Activated naive CD4-positive, alpha-beta T cell treated with anti-CD3 and anti-CD28 coated beads, Interleukin-2, amount 50 U/mL, for 72 hours (primary cell): ENCODE data around the gene GHR. TPM values are rescaled to one million over a fixed set of nuclear protein-coding genes. Genes with fewer than 3 reads are reported as not detected.
"Not testable (repeated sequence)": the region's sequence is repeated elsewhere in the genome, so short reads cannot be mapped to it uniquely, and the experiment has no call there.

Source experiments
- ATAC-seq, 2 donors: fragments of 150-1000 bp; cut with Tn5 transposase; 2 replicates each; pipeline ENCODE4 v1.10.0; 2021; ENCODE audit warnings: mild to moderate bottlenecking in 2 of 2, moderate library complexity in 2 of 2
- DNase-seq, 2 donors: peaks; one replicate each; pipeline ENCODE4 v3.0.0; 2021 to 2022; ENCODE audit warnings: low spot score in 2 of 2
- H3K27ac Mint-ChIP-seq, 2 donors: one replicate each; pipeline ENCODE4 v1.8.0; 2022; ENCODE audit warnings: mild to moderate bottlenecking in 2 of 2, mixed read lengths in 2 of 2
- H3K36me3 Mint-ChIP-seq, 2 donors: one replicate each; pipeline ENCODE4 v1.8.0; 2022; ENCODE audit warnings: mixed read lengths in 2 of 2
- H3K9me3 Mint-ChIP-seq, 2 donors: one replicate each; pipeline ENCODE4 v1.8.0; 2022; ENCODE audit warnings: mixed read lengths in 2 of 2
- total RNA-seq, 2 donors: library from RNA; stranded (reverse); gene quantifications; one replicate each; pipeline ENCODE4 v1.2.3, GENCODE V29; 2022

GHR gene
- total RNA-seq, 2 donors from 2014 or later = not detected

DNA sequence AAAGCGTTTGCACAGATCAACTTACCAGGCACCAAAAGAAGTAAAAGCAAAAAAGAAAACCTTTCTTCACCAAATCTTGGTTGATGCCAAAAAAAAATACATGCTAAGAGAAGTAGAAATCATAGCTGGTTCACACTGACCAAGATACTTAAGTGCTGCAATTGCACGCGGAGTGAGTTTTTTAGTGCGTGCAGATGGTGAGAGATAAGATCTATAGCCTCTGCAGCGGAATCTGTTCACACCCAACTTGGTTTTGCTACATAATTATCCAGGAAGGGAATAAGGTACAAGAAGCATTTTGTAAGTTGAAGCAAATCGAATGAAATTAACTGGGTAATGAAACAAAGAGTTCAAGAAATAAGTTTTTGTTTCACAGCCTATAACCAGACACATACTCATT lies 297.0 kb downstream of the GHR start:
- Mint-ChIP-seq H3K9me3 (no peaks in the 10 kb centered on the region), H3K27ac (no peak overlapping the region), H3K36me3 (no peaks in the 10 kb centered on the region)
- DNase-seq (no peak), ATAC-seq (no peak)

DNA sequence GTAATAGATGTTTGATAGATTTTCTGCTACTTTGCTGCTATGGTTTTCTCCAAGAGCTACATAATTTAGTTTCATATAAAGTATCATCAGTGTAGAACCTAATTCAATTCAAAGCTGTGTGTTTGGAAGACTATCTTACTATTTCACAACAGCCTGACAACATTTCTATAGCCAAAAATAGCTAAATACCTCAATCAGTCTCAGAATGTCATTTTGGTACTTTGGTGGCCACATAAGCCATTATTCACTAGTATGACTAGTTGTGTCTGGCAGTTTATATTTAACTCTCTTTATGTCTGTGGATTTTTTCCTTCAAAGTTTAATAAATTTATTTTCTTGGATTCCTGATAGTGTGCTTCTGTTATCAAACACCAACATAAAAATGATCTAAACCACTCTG lies 298.2 kb downstream of the GHR start:
- ATAC-seq (no peak), DNase-seq (no peak)
- H3K36me3 Mint-ChIP-seq = no peaks in the 10 kb centered on the region
- H3K27ac Mint-ChIP-seq = no peak overlapping the region
- H3K9me3 Mint-ChIP-seq = no peaks in the 10 kb centered on the region

DNA sequence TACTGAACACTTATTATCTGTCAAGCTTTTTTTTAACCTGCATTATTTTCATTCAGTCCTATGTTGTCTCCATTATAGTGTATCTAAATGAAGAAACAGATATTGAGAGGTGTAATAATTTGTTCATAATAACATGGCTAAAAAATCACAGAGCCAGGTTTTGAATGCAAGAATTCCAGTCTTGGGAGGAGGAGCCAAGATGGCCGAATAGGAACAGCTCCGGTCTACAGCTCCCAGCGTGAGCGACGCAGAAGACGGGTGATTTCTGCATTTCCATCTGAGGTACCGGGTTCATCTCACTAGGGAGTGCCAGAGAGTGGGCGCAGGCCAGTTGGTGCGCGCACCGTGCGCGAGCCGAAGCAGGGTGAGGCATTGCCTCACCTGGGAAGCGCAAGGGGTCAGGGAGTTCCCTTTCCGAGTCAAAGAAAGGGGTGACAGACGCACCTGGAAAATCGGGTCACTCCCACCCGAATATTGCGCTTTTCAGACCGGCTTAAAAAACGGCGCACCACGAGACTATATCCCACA lies 311.4 kb downstream of the GHR start:
- H3K27ac Mint-ChIP-seq, DNase-seq, ATAC-seq, H3K36me3 Mint-ChIP-seq, H3K9me3 Mint-ChIP-seq: not testable (repeated sequence)

DNA sequence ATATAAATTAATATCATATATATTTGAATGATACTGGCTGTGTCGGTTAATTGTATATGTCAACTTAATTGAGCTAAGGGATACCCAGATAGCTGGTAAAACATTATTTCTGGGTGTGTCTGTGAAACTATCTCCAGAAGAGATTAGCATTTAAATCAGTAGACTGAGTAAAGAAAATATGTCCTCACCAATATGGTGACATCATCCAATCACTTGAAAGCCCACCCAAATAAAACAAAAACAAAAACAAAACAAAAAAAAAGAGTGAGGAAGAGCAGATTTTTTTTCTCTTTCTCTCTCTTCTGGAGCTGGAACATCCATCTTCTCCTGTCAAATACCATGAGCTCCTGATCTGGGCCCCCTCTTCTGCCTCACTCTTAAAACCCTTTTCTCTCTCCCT lies 317.7 kb downstream of the GHR start:
- Mint-ChIP-seq H3K9me3 (peaks cover 0 to 3% of the 10 kb centered on the region in 2 donors), H3K36me3 (no peaks in the 10 kb centered on the region), H3K27ac (no peak overlapping the region)
- ATAC-seq (no peak), DNase-seq (no peak)

DNA sequence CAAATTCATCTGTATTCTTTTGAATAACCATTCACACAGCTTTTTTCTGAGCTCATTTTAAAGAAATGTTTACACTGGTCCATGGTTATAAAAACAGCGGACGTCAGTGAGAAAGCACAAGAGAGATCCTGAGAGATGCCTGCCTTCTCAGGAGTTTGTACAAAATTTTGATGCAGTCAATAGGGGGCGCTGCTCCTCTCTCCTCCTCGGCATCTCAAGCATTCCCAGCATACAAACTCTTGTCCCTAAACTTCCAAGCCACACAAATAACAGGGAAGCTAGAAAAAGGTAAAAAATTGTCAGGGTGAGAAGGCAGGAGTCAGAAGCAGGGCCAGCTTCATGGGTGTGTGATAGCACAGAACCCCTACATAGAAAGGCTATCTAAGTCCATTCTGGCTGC lies 322.2 kb downstream of the GHR start:
- Mint-ChIP-seq H3K36me3 (no peaks in the 10 kb centered on the region), H3K9me3 (peaks cover 0 to 3% of the 10 kb centered on the region in 2 donors), H3K27ac (no peak overlapping the region)
- DNase-seq (peak in 1 of 2 donors; percentile 13), ATAC-seq (no peak)

DNA sequence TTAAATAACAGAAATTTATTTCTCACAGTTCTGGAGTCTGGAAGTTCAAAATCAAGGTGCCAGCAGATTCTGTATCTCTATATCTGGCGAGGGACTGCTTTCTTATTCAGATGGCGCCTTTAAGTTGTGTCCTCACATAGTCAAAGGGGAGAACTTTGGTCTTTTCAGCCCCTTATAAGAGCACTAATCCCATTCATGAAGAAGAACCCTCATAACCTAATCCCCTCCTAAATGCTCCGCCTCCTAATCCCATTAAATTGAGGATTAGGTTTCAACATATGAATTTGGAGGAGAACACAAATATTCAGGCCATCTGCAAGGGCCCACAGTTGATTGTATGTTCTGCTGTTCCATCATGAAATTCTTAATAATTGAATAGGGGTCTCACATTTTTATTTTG lies 322.6 kb downstream of the GHR start:
- Mint-ChIP-seq H3K9me3 (peaks cover 0 to 3% of the 10 kb centered on the region in 2 donors), H3K36me3 (no peaks in the 10 kb centered on the region), H3K27ac (no peak overlapping the region)
- DNase-seq = no peak
- no peak for ATAC-seq

DNA sequence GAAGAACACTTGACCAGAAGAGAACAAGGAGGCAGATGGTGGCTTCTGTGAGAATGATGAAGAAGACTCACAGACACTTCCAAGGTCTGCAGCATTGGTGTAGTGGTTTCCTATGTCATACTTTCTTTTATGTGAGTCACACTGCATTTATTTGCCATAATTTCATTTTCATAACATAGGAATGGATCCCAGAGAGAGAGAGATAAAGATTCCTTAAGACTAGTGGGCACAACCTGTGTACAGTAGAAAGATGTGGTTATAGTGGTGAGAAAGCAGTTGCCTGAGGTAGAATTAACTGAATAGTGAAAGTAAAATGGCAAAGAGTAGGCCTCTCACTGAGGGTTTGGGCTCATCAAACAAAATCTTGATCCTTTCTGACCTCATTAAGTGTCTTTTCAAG lies 325.8 kb downstream of the GHR start:
- Mint-ChIP-seq H3K36me3 (no peaks in the 10 kb centered on the region), H3K9me3 (no peaks in the 10 kb centered on the region), H3K27ac (no peak overlapping the region)
- ATAC-seq = peak; percentile 26 to 32
- DNase-seq = no peak

DNA sequence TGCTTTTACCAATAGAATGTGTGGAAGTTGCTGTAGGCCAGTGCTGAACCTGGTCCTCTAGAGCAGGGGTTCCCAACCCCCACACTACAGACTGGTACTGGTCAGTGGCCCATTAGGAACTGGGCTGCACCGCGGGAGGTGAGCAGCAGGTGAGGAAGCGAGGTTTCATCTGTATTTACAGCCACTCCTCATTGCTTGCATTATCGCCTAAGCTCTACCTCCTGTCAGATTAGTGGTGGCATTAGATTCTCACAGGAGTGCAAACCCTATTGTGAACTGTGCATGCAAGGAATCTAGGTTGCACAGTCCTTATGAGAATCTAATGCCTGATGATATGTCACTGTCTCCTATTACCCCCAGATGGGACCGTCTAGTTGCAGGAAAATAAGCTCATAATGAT lies 327.3 kb downstream of the GHR start:
- Mint-ChIP-seq H3K27ac (no peak overlapping the region), H3K9me3 (no peaks in the 10 kb centered on the region), H3K36me3 (no peaks in the 10 kb centered on the region)
- no peak for ATAC-seq
- DNase-seq = no peak

DNA sequence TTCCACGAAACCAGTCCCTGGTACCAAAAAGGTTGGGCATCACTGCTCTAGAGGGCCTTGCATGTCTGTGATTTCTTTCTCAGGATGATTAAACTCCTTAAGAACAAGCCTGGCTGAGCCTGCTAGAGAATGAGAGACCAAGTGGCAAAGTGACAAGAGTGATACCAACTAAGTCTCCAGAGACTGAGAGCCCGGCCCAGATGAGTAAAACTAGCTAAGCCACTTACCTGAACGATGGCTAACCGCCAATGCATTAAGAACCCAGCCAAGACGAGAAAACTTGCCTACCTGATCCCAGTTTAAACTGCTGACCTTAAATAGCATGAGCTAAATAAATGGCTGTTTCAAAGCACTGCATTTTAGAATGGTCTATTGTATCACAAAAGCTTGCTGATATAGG lies 327.8 kb downstream of the GHR start:
- no peaks in the 10 kb centered on the region for H3K9me3 Mint-ChIP-seq
- no peaks in the 10 kb centered on the region for H3K36me3 Mint-ChIP-seq
- no peak for ATAC-seq

DNA sequence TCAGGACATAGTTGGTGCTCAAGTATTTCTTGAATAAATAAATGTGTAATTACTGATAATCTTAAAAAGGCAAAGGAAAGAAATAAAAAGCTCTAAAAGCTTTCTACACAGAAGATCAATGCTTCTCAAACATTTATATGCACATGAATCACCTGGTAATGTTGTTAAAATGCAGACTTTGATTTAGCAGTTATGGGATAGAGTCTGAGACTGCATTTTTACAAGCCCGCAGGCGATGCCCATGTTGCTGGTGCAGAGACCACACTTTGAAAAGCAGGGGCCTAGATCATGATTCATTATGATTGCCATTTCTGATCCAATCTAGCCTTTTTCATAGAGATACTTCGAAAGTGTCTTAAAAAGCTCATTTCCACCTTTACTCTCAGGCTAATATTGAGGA lies 329.9 kb downstream of the GHR start:
- DNase-seq (no peak), ATAC-seq (no peak)
- H3K9me3 Mint-ChIP-seq = no peaks in the 10 kb centered on the region
- H3K36me3 Mint-ChIP-seq = no peaks in the 10 kb centered on the region
- no peak overlapping the region for H3K27ac Mint-ChIP-seq

More for the DNA sequence above, 327.8 kb downstream of the GHR start:
- no peak overlapping the region for H3K27ac Mint-ChIP-seq
- no peak for DNase-seq

DNA sequence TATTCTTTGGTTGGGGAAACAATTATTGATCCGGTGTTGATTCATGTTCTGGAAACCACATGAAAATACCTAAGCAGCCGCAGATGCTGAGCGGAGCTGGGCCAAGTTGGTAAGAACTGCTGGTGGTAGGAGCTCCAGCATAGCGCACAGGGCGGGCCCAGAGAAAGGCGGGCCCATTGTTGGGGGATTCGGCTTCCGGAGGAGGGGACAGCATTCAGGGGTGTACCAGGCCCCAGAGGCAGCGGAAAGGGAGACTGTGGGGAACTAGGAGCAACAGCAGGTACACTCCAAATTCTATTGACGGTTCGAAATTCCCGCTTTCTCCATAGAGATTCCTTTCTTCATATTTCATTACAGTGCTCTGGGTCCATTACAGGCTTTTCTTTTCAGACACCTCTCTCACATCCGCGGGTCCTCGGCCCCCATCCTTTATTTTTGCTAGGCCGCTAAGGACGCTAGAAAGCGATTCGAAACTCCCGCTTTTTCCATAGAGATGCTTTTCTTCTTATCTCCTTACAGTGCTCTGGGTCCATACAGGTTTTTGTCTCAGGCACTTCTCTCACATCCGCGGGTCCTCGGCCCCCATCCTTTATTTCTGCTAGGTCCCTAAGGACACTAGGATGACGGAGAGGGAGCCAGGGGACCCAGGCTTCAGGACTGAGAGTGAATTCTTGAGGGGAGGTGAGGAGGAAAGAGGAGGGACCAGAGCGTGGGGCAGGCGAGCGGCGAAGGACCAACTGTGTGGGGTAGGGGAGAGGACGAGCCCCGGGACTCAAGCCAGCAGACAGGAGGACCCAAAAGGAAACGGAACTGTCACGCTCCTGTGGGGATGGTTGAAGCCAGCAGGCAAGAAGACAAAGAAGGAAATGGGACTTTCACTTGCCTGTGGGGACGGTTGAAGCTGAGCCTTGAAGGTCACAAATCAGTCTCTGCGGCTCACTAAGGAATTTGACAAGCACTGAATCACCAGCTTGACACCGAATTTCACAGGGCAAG lies 333.7 kb downstream of the GHR start, which contains the start of gene CCDC152:
TSS of gene CCDC152 (plus strand) at position 213 of the 996 bp plus-strand sequence. CDS start 2,304 bp downstream, outside the sequence.
- ATAC-seq (peak; percentile 89 to 99), DNase-seq (peak; percentile 59)
- H3K36me3 Mint-ChIP-seq = no peaks in the 10 kb centered on the region
- H3K9me3 Mint-ChIP-seq = no peaks in the 10 kb centered on the region
- H3K27ac Mint-ChIP-seq = peak within 1 kb of the TSS; percentile 63 to 79

DNA sequence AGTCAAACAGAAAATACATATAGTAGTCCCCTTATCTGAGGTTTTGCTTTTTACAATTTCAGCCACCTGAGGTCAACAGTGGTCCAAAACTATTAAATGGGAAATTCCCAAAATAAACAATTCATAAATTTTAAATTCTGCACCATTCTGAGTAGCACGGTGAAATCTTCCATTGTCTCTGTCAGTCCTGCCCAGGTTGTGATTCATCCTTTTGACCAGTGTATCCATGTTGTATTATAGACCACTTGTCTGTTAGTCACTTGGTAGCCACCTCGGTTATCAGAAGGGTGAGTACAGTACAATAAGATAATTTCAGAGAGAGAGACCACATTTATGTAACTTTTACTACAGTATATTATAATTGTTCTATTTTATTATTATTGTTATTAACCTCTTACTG lies 336.2 kb downstream of the GHR start:
- H3K36me3 Mint-ChIP-seq = no peaks in the 10 kb centered on the region

DNA sequence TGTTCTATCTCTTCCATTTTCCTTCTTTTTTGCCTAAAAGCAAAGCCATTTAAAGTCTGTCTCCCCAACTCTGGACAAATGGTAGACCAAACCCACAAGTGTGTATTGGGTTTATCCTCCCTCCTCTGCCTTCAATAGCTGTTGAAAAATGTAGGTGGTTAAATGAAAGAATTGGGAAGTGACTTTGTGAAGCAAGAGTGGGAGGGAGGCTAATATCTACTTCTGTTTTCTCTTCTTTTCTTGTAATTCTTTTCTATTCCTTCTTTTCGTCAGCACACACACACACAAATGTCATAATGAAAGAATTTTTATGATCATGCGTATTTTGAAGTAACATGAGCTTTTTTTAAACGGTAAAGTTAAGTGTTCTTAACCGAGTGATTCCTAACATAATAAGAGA lies 337.2 kb downstream of the GHR start:
- DNase-seq (no peak), ATAC-seq (no peak)
- no peaks in the 10 kb centered on the region for H3K36me3 Mint-ChIP-seq
- no peaks in the 10 kb centered on the region for H3K9me3 Mint-ChIP-seq
- no peak overlapping the region for H3K27ac Mint-ChIP-seq

More for the DNA sequence above, 336.2 kb downstream of the GHR start:
- no peak overlapping the region for H3K27ac Mint-ChIP-seq
- no peak for ATAC-seq
- no peak for DNase-seq
- no peaks in the 10 kb centered on the region for H3K9me3 Mint-ChIP-seq

DNA sequence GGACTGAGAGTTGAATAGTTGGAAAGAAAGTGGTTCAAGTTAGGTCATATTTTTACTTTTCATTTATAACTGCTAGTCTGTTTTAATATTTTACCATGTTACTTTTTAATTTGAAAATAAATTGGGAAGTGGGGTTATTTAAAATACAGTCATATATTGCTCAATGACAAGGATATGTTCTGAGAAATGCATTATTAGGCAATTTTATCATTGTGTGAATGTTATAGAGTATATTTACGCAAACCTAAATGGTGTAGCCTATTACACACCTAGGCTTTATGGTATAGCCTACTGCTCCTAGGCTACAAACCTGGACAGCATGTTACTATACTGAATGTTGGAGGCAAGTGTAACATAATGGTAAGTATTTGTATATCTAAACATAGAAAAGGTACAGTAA lies 338.6 kb downstream of the GHR start:
- DNase-seq = no peak
- H3K9me3 Mint-ChIP-seq = no peaks in the 10 kb centered on the region
- no peak overlapping the region for H3K27ac Mint-ChIP-seq

DNA sequence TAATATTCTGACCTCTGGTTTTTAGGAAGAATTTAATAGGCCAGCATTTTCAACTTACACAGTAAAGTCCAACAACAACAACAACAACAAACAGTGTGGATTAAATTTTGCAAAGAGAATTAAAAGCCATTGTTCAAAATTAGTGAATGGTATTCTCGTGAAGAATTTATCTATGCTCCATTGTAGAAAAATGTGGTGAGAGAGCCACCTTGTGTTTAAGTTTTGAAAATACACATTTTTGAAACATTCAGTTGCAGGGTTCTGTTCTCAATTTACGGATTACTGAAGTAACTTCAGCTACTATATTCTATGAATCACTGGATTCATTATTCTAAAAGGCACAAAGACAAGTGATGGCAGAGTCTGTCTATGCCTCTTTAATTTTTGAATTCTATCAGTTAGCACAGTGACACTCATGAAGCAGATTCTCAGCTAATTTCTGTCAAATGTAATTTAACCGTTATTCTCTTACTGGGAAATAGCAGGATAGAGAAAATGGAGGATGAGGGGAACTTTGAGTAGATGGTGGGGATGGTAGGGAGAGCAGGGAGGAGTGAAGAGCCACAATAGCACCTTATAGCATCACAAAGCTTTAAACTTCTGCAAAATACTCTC lies 344.4 kb downstream of the GHR start:
- Mint-ChIP-seq H3K36me3 (no peaks in the 10 kb centered on the region), H3K27ac (no peak overlapping the region), H3K9me3 (no peaks in the 10 kb centered on the region)
- DNase-seq (no peak), ATAC-seq (no peak)

More for the DNA sequence above, 338.6 kb downstream of the GHR start:
- ATAC-seq = no peak
- no peaks in the 10 kb centered on the region for H3K36me3 Mint-ChIP-seq

DNA sequence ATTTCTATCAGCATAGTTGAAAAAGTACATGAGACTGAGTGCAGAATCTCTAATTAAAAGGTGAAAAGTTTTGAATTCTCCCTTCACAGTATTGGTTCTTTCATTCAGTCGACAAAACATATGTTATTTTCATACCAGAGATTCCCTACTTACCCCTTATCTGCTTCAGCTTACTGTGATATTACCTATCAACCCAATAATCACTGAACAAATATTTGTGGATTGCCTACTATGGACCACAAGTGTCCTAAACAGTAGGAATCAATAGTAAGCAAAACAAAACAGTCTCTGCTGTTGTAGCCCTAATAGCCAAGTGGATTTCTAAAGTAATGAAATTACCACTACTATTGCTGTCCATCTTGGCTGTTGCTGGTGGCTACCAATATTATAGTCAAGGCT lies 344.9 kb downstream of the GHR start:
- ATAC-seq (no peak), DNase-seq (no peak)
- H3K9me3 Mint-ChIP-seq = no peaks in the 10 kb centered on the region
- no peaks in the 10 kb centered on the region for H3K36me3 Mint-ChIP-seq
- H3K27ac Mint-ChIP-seq = no peak overlapping the region

DNA sequence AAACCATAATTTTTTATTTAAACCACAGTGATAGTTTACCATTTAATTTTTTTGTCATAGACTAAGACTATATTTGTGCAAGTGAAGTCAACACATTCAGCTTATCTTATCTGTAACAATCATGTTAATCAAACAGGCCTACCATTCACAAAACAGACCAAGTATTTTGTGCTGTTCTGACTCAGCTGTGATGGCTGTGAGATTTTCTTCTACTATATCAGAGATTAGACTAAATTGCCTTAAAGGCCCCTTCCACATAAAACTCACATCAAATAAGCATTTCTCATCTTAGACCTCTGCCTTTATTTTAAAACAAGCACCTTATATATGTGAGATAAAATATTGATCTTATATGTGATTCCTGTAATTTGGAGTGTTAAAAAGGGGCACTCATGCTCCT lies 346.8 kb downstream of the GHR start:
- DNase-seq = no peak
- Mint-ChIP-seq H3K36me3 (no peaks in the 10 kb centered on the region), H3K27ac (no peak overlapping the region), H3K9me3 (no peaks in the 10 kb centered on the region)
- no peak for ATAC-seq
